SK-N-SH (cell line): ENCODE results near the gene VTN. TPM values are rescaled to one million over a fixed set of nuclear protein-coding genes. Genes with fewer than 3 reads are reported as not detected.

Experiments
- CTCF ChIA-PET: fragments of 300-600, 350-600 bp; formaldehyde crosslinking; extraction: SDS; loops from one replicate; lab custom pipeline; 2021; lab: Yijun Ruan, JAX
- POLR2A ChIA-PET: fragments of 350-600 bp; sonication (Branson Sonifier 250); formaldehyde crosslinking; extraction: SDS; loops from one replicate; lab custom pipeline; 2020; ENCODE audit warnings: antibody characterized with exemption, inconsistent platforms; lab: Yijun Ruan, JAX
- DNase-seq: peaks from one replicate; pipeline ENCODE4 v3.0.0; 2012
- H2AFZ ChIP-seq: fragments of 200-600 bp; sonication (generic); 2 replicates; pipeline ENCODE4 v1.8.1; 2016; ENCODE audit warnings: antibody characterized with exemption, mild to moderate bottlenecking, low read depth
- H3F3A ChIP-seq: fragments of 200-600 bp; sonication (generic); replicated peaks from 2 replicates; pipeline ENCODE3; 2016; ENCODE audit warnings: antibody characterized with exemption, mild to moderate bottlenecking; ENCODE audit not compliant: insufficient read depth
- H3K27ac ChIP-seq, 2 experiments: fragments of 200-500 bp in 1 of 2; fragments of 200-600 bp in 1 of 2; sonication (Bioruptor generic) in 1 of 2; sonication (generic), shearing (Covaris generic) in 1 of 2; 2 replicates each; pipeline versions ENCODE4 v1.5.1 to v1.6.1; 2014 to 2016; ENCODE audit warnings: low read depth in 2 of 2, inconsistent platforms in 1 of 2, low read length in 1 of 2, mild to moderate bottlenecking in 1 of 2, mixed read lengths in 1 of 2
- H3K27me3 ChIP-seq: fragments of 200-600 bp; sonication (generic), shearing (Covaris generic); 2 replicates; pipeline ENCODE4 v1.6.1; 2016; ENCODE audit warnings: mixed run types; ENCODE audit not compliant: insufficient read depth
- H3K36me3 ChIP-seq, 2 experiments: fragments of 200-500 bp in 1 of 2; fragments of 200-600 bp in 1 of 2; sonication (Bioruptor generic) in 1 of 2; sonication (generic) in 1 of 2; replicated peaks in 1 of 2; 2 replicates each; pipeline versions ENCODE3 to v1.5.1; 2014 to 2016; ENCODE audit warnings: low read length in 1 of 2, mild to moderate bottlenecking in 1 of 2; ENCODE audit not compliant: insufficient read depth in 2 of 2, control insufficient read depth in 1 of 2
- H3K4me1 ChIP-seq, 2 experiments: fragments of 200-500 bp in 1 of 2; fragments of 200-600 bp in 1 of 2; sonication (Bioruptor generic) in 1 of 2; sonication (generic), shearing (Covaris generic) in 1 of 2; 2 replicates each; pipeline versions ENCODE4 v1.5.1 to v1.6.1; 2014 to 2016; ENCODE audit warnings: low read depth in 1 of 2, low read length in 1 of 2, mixed run types in 1 of 2; ENCODE audit not compliant: insufficient read depth in 2 of 2, control insufficient read depth in 1 of 2
- H3K4me2 ChIP-seq: fragments of 200-600 bp; sonication (generic), shearing (Covaris generic); 2 replicates; pipeline ENCODE4 v1.6.1; 2017; ENCODE audit warnings: mixed run types
- H3K4me3 ChIP-seq, 2 experiments: fragments of 200-500 bp in 1 of 2; fragments of 200-600 bp in 1 of 2; sonication (Bioruptor generic) in 1 of 2; sonication (generic), shearing (Covaris generic) in 1 of 2; 2 replicates each; pipeline versions ENCODE4 v1.5.1 to v1.8.1; 2014 to 2016; ENCODE audit warnings: low read depth in 2 of 2, inconsistent platforms in 1 of 2, low read length in 1 of 2, mild to moderate bottlenecking in 1 of 2, mixed read lengths in 1 of 2, moderate library complexity in 1 of 2
- H3K79me2 ChIP-seq: fragments of 200-600 bp; sonication (generic); 2 replicates; pipeline ENCODE4 v1.8.1; 2017; ENCODE audit warnings: mild to moderate bottlenecking; ENCODE audit not compliant: insufficient read depth
- H3K9ac ChIP-seq: fragments of 200-600 bp; sonication (generic); 2 replicates; pipeline ENCODE4 v1.6.1; 2017; ENCODE audit warnings: mixed run types
- H3K9me2 ChIP-seq: fragments of 200-600 bp; sonication (generic); 2 replicates; pipeline ENCODE4 v1.6.1; 2017; ENCODE audit warnings: mixed run types
- H3K9me3 ChIP-seq: fragments of 200-600 bp; sonication (generic); 2 replicates; pipeline ENCODE4 v1.6.1; 2017; ENCODE audit warnings: mixed run types, mild to moderate bottlenecking, moderate library complexity
- H4K20me1 ChIP-seq: fragments of 200-600 bp; sonication (generic); 2 replicates; pipeline ENCODE4 v1.6.1; 2017; ENCODE audit warnings: mild to moderate bottlenecking, mixed run types; ENCODE audit not compliant: insufficient read depth
- CHD2 ChIP-seq: fragments of 150-350 bp; IDR thresholded peaks from 2 replicates; pipeline ENCODE4 v1.6.1; 2018; ENCODE audit warnings: low read length; ENCODE audit not compliant: partially characterized antibody
- CTCF ChIP-seq: fragments of 200-600 bp; sonication (generic); IDR thresholded peaks from 2 replicates; pipeline ENCODE4 v1.6.1; 2017; ENCODE audit warnings: antibody characterized with exemption, mild to moderate bottlenecking, moderate library complexity
- EP300 ChIP-seq, 2 experiments: IDR thresholded peaks; 2 replicates each; pipeline versions ENCODE4 v1.4.0 to v1.6.1; 2012; ENCODE audit warnings: borderline replicate concordance in 1 of 2, low read depth in 1 of 2, low read length in 1 of 2
- FOSL2 ChIP-seq: IDR thresholded peaks from 2 replicates; pipeline ENCODE4 v1.4.0; 2012; ENCODE audit warnings: low read depth, mild to moderate bottlenecking, moderate library complexity, borderline replicate concordance
- FOXJ3 ChIP-seq: sonication (generic); formaldehyde crosslinking; IDR thresholded peaks from 2 replicates; pipeline ENCODE4 v1.5.1; 2020; ENCODE audit warnings: mild to moderate bottlenecking, missing genetic modification reagents
- GATA2 ChIP-seq: sonication (generic); formaldehyde crosslinking; IDR thresholded peaks from 2 replicates; pipeline ENCODE4 v1.5.0; 2020; ENCODE audit warnings: mild to moderate bottlenecking, missing genetic modification reagents
- MAX ChIP-seq: IDR thresholded peaks from 2 replicates; pipeline ENCODE4 v1.4.0; 2012; ENCODE audit warnings: low read depth
- NRF1 ChIP-seq: IDR thresholded peaks from 2 replicates; pipeline ENCODE4 v1.6.1; 2012; ENCODE audit warnings: low read depth, mild to moderate bottlenecking, low read length
- POLR2AphosphoS5 ChIP-seq: IDR thresholded peaks from 2 replicates; pipeline ENCODE4 v1.6.1; 2012; ENCODE audit warnings: low read depth, low read length
- RAD21 ChIP-seq: IDR thresholded peaks from 2 replicates; pipeline ENCODE4 v1.6.1; 2012; ENCODE audit warnings: mild to moderate bottlenecking, low read length
- RCOR1 ChIP-seq: fragments of 150-350 bp; IDR thresholded peaks from 2 replicates; pipeline ENCODE4 v1.6.1; 2017; ENCODE audit warnings: antibody characterized with exemption, low read length
- RFX5 ChIP-seq: IDR thresholded peaks from 2 replicates; pipeline ENCODE4 v1.6.1; 2012; ENCODE audit warnings: mild to moderate bottlenecking, improper control_type of control experiment, low read length
- RXRA ChIP-seq: IDR thresholded peaks from 2 replicates; pipeline ENCODE4 v1.4.0; 2012; ENCODE audit warnings: low read depth, mild to moderate bottlenecking, borderline replicate concordance
- TAF1 ChIP-seq: IDR thresholded peaks from 2 replicates; pipeline ENCODE4 v1.6.1; 2012; ENCODE audit warnings: low read depth, mild to moderate bottlenecking, low read length, moderate library complexity, borderline replicate concordance
- TCF12 ChIP-seq: IDR thresholded peaks from 2 replicates; pipeline ENCODE4 v1.4.0; 2012
- TEAD4 ChIP-seq: IDR thresholded peaks from 2 replicates; pipeline ENCODE4 v1.4.0; 2012; ENCODE audit warnings: mild to moderate bottlenecking, borderline replicate concordance; ENCODE audit not compliant: insufficient read depth
- USF2 ChIP-seq: fragments of 150-350 bp; IDR thresholded peaks from 2 replicates; pipeline ENCODE4 v1.6.1; 2017; ENCODE audit warnings: antibody characterized with exemption, low read length, low read depth, borderline replicate concordance
- WGBS: methylation state at CpG from one replicate; pipeline ENCODE4 v1.1.6; 2017; ENCODE audit warnings: low lambda C conversion rate; 5-methylcytosine and 5-hydroxymethylcytosine counted together
- polyA plus RNA-seq, 3 experiments: library from polyadenylated mRNA; depleted of rRNA; stranded (reverse); fragments of >200 nt; gene quantifications; 2 replicates each; pipeline ENCODE4 v1.2.3, GENCODE V29; 2012

VTN gene
- polyA plus RNA-seq, 1 of the 3 experiments (the other 2 are of a cell fraction), result 1.2 TPM

- H2AFZ ChIP-seq, result no peak overlapping the region
- peaks cover 42% of the 10 kb centered on the region for H3F3A ChIP-seq
- no peak for DNase-seq
- no peaks in the 10 kb centered on the region for H3K27me3 ChIP-seq
- peaks cover 65 to 72% of the 10 kb centered on the region in 2 experiments for H3K36me3 ChIP-seq
- ChIA-PET CTCF (interaction anchor here (1.5 kb wide), 1 partner anchor 14 kb away, joined by 3 read pairs; no protein-coding TSS in a partner anchor), POLR2A (no interaction called here)
- H3K9me2 ChIP-seq, result no peaks in the 10 kb centered on the region
- no peak overlapping the region for H3K27ac ChIP-seq
- no peak overlapping the region for H3K4me3 ChIP-seq
- peaks cover 8 to 19% of the 10 kb centered on the region in 2 experiments for H3K4me1 ChIP-seq
- no peak overlapping the region for H3K9ac ChIP-seq
- peaks cover 47% of the 10 kb centered on the region for H3K79me2 ChIP-seq
- TF ChIP-seq RCOR1, result no peak
- no peak for TF ChIP-seq TCF12
- TF ChIP-seq USF2, result no peak
- no peak for TF ChIP-seq NRF1
- no peak for TF ChIP-seq TAF1
- TF ChIP-seq RAD21, result no peak
- no peak for TF ChIP-seq FOXJ3 (CRISPR knock-in tag)
- TF ChIP-seq RFX5, result no peak
- TF ChIP-seq MAX, result no peak
- TF ChIP-seq GATA2 (CRISPR knock-in tag), result no peak
- no peak for TF ChIP-seq EP300 (IDR thresholded peaks at IDR 0.05; ENCODE audit: borderline replicate concordance in 1 of 2, low read depth in 1 of 2, low read length in 1 of 2)
- no peak for TF ChIP-seq CHD2
- TF ChIP-seq POLR2AphosphoS5, result no peak
- TF ChIP-seq FOSL2, result no peak
- no peak for TF ChIP-seq TEAD4
- no peak for TF ChIP-seq RXRA
- TF ChIP-seq CTCF, result no peak
- H3K4me2 ChIP-seq, result no peak overlapping the region
- WGBS, result over 99% methylated on average over 14 of the region's 14 CpGs
- peaks cover 25% of the 10 kb centered on the region; the same call in 1 of the 2 replicates for H4K20me1 ChIP-seq
- H3K9me3 ChIP-seq, result no peaks in the 10 kb centered on the region
Observed at GRCh38 chr17:28342313-28342712, 27.8 kb downstream of the VTN start.
